ENCODE data around the gene RPL7L1. TPM values are rescaled to one million over a fixed set of nuclear protein-coding genes. Genes with fewer than 3 reads are reported as not detected.

RPL7L1 gene
- 74.3 and 105 TPM in 2 replicates for total RNA-seq

GRCh38 chr6:42879372-42880239 is at the start of gene RPL7L1:
Gene RPL7L1 (plus strand): TSS chr6:42879616. CDS start chr6:42879911, 295 bp downstream.

GRCh38 chr6:42915732-42916131 is 36.3 kb downstream of the RPL7L1 start, which contains the start of gene PTCRA:
Gene PTCRA (plus strand): TSS chr6:42916053. CDS start chr6:42916070, 17 bp downstream.

GRCh38 chr6:42928986-42929820 is 49.8 kb downstream of the RPL7L1 start, which contains the start of gene CNPY3:
Gene CNPY3 (plus strand): TSS chr6:42929480. CDS start chr6:42929571, 91 bp downstream.

Other genes with a start within 250 kb of the RPL7L1 start
- gene PRPH2, start 157.0 kb upstream of the RPL7L1 start, total RNA-seq = 0.49 and 1.1 TPM in 2 replicates
- 32.5 and 35.1 TPM in 2 replicates for gene TBCC, start 133.5 kb upstream of the RPL7L1 start, total RNA-seq
- gene BICRAL, start 97.6 kb upstream of the RPL7L1 start, total RNA-seq = 2.4 and 6.3 TPM in 2 replicates
- gene PTCRA, start 36.4 kb downstream of the RPL7L1 start, total RNA-seq = not detected in 2 replicates
- gene CNPY3, start 49.9 kb downstream of the RPL7L1 start, total RNA-seq = 26.6 and 41.3 TPM in 2 replicates
- gene GNMT, start 81.1 kb downstream of the RPL7L1 start, total RNA-seq = under 0.01 TPM in 1 of 2 replicates, not detected in the other
- gene PEX6, start 99.6 kb downstream of the RPL7L1 start, total RNA-seq = 18.1 and 25.6 TPM in 2 replicates
- gene PPP2R5D, start 105.0 kb downstream of the RPL7L1 start, total RNA-seq = 29.1 and 32.3 TPM in 2 replicates
- gene MEA1, start 134.3 kb downstream of the RPL7L1 start, total RNA-seq = 38.9 and 39.6 TPM in 2 replicates
- gene KLHDC3, start 134.6 kb downstream of the RPL7L1 start, total RNA-seq = 98.5 and 107 TPM in 2 replicates
- gene RRP36, start 142.0 kb downstream of the RPL7L1 start, total RNA-seq = 59.3 and 85.0 TPM in 2 replicates
- 20.9 and 41.9 TPM in 2 replicates for gene CUL7, start 174.2 kb downstream of the RPL7L1 start, total RNA-seq
- 12.0 and 17.6 TPM in 2 replicates for gene MRPL2, start 179.8 kb downstream of the RPL7L1 start, total RNA-seq
- 14.2 and 20.8 TPM in 2 replicates for gene KLC4, start 180.0 kb downstream of the RPL7L1 start, total RNA-seq
- gene PTK7, start 196.7 kb downstream of the RPL7L1 start, total RNA-seq = 2.8 and 30.5 TPM in 2 replicates